Erythroblast (primary cell): ENCODE results near the gene SGSH.
"Not testable (repeated sequence)": the region's sequence is repeated elsewhere in the genome, so short reads cannot be mapped to it uniquely, and the experiment has no call there.

Experiments
- DNase-seq, 2 experiments: peaks; one replicate each; lab custom pipeline; 2025; lab: John Stamatoyannopoulos, UW
- GATA1 ChIP-seq: IDR thresholded peaks from 2 replicates; pipeline ENCODE4 v1.6.1; 2011; ENCODE audit warnings: low read depth, mild to moderate bottlenecking, control low read depth, low read length, moderate library complexity
- POLR2A ChIP-seq: IDR thresholded peaks from 2 replicates; pipeline ENCODE4 v1.6.1; 2011; ENCODE audit warnings: mild to moderate bottlenecking, low read length

Gene SGSH

DNA sequence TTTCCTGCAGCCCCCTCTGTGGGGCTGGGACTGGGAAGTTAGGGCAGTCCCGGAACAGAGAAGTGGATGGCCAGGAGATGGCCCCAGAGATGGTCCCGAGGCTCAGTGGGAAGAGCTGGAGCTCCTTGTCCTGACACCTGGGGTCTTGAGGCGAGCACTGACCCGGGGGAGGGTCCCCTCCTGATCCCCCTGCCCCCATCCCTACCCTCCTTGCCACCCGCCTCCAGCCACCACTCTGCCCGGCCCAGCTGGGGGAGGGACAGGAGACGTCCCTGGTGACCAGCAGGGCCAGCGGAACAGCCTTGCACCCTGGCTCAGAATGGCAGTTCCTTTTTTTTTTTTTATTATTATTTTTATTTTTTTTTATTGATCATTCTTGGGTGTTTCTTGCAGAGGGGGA lies 26.6 kb upstream of the SGSH start:
- no peak for DNase-seq
- TF ChIP-seq POLR2A (no peak), GATA1 (no peak)

DNA sequence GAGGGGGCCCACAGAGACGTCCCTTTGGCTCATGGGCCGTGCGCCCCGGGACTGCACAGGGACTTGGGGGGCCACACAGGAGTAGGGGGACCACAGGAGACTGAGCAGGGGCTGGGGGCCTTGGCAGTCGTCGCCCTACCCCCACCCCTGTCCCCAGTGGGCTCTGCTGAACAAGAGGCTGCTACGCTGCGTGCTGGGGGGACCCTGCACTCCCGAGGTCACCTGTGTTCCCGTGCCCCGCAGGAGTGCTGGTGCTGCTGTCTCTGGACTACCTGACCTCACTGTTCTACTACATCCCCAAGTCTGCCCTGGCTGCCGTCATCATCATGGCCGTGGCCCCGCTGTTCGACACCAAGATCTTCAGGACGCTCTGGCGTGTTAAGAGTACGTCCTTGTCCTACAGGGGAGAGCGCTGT lies 26.1 kb upstream of the SGSH start:
- DNase-seq, result no peak
- TF ChIP-seq POLR2A (no peak), GATA1 (no peak)

DNA sequence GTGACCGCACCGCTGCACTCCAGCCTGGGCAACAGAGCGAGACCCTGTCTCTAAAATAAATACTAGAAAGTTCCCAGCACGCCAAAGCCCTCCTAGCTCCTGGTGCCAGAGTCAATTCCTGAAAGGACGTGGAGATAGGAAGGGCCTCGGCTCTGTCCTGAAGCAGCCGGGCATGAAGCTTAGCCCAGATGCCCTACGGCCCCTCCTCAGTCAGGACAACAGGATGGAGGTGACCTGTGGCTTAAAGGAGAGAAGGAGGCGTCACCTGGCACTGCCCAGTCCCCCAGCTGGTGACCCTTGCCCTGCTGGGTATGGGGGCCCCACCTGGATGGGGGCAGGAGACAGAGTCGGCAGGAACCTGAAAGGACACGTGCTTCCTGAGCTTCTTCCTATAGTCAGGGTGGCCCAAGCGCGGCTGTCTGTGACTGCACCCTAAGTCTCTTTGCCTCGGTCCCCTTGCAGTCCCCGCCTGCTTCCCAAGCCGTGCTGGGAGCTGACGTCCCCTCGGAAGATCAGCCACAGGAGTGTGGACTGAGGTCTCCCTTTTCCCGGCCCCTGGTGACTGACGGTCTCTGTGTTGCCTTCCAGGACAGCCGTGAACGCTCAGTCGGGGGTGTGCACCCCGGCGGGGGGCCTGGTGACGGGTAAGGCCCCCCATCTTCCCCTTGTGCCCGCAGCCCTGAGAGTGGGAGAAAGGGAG lies 25.6 kb upstream of the SGSH start:
- no peak for TF ChIP-seq POLR2A
- TF ChIP-seq GATA1, result no peak
- no peak for DNase-seq

DNA sequence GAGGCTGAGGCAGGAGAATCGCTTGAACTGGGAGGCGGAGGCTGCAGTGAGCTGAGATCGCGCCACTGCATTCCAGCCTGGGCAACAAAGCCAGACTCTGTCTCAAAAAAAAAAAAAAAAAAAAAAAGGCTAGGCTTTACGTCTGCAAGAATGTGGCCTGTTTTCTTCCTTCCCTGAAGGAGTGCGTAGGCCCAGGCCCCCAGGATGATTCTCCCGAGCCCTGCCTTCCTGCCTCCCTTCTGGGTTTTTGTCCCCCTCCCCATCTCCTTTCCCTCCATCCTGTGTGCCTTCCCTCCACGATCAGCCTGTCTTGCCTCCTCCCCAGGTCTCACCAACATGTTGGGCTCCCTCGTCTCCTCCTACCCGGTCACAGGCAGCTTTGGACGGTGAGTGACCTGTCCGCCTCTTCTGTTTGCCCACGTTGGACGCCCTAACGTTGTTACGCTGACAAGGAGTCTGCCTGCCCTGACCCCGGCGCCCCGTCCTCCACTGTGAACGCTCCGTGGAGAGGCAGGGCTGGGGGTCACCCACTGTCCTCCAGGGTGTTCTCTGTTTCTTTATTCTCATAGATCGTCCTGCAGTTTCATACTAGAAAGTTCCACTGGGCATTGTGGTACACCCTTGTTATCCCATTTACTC lies 24.9 kb upstream of the SGSH start:
- TF ChIP-seq GATA1 (no peak), POLR2A (no peak)
- no peak for DNase-seq

DNA sequence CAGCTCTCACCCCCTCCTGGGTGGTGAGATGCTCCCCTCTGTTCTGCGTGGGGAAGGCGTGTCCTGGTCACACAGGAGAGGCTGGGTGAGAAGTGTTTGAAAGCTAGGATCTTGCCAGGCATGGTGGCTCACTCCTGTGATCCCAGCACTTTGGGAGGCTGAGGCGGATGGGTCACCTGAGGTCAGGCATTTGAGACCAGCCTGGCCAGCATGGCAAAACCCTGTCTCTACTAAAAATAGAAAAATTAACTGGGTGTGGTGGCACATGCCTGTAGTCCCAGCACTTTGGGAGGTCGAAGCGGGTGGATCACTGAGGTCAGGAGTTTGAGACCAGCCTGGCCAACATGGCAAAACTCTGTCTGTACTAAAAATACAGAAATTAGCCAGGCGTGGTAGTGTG lies 24.3 kb upstream of the SGSH start:
- DNase-seq, result not testable (repeated sequence)

DNA sequence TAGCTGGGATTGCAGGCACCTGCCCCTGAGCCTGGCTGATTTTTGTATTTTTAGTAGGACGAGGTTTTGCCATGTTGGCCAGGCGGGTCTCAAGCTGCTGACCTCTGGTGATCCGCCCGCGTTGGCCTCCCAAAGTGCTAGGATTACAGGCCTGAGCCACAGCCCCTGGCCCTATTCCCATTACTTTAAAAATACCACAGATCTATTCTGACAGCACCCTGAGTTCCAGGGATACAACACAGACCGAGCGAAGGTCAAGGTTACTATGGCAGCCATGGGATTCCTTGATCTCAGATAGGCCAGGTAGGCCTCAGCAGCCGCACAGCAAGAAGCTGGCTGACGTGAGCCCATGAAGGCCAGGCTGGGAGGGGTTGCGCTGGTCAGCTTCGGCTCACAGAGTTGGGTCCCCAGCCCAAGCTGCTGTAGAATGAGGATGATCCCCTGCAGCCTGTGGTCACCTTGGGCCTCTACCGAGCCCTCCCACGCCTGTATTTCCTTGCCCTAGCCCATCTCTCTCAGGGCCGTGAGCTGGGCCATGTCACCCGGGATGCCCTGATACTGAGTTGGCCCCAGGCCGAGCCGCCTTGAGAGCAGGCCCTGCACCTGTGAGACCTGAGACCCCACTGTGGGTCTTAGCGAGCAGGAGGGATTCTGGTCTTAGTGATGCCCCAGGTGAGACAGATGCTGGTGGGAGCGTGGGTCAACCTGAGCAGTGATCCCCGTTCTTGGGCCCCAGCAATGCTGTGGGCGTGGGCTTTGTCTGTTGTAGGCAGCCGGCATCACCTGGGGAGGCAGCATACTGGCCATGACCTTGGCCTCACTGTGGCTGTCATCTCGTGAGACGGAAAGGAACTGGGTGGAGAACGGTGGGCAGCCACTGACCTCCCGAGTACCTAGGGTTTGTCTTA lies 23.6 kb upstream of the SGSH start:
- no peak for DNase-seq
- TF ChIP-seq POLR2A, result no peak
- TF ChIP-seq GATA1, result no peak

DNA sequence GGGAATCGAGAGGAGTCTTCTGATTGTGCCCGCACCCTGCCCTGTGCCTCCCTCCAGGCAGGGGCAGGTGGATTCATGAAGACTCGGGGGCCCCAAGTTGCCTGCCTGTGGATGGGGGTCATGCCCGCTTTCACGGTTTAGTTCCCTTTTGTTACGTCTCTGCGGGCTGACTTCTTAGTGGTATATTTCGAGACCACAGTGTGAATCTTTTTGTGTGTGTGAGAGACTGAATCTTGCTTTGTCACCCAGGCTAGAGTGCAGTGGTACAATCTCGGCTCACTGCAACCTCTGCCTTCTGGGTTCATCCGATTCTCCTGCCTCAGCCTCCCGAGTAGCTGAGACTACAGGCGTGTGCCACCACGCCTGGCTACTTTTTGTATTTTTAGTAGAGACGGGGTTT lies 22.4 kb upstream of the SGSH start:
- TF ChIP-seq POLR2A, result no peak
- no peak for TF ChIP-seq GATA1
- no peak for DNase-seq

DNA sequence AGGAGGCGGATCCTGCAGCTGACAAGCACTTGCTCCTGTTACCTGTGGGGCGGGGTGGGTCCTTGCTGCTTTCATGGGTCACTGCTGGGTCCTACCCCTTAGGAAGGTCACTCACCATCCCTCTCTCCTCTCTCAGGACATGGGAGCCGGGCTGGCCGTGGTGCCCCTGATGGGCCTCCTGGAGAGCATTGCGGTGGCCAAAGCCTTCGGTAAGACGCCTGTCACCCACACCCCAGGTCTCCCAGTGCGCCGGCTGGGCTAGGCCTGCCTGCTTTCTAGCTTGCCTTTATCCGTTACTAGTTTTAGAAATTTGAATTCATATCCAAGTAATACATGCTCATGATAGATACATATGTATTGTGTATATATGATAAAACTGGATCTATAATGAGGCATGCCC lies 17.3 kb upstream of the SGSH start:
- TF ChIP-seq GATA1 (no peak), POLR2A (no peak)
- no peak for DNase-seq

DNA sequence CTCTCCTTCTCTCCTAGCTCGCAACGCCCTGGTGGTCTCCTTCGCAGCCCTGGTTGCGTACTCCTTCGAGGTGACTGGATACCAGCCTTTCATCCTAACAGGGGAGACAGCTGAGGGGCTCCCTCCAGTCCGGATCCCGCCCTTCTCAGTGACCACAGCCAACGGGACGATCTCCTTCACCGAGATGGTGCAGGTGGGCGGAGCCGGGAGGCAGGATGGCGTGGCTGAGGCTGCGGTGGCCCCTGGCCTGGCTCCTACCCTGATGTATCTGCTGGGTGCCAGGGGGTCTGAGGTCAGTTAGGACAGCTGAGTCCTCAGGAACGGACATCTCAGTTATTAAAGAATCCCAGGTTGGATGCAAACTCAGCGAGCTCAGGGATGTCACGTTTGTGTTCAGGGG lies 16.8 kb upstream of the SGSH start:
- TF ChIP-seq POLR2A (no peak), GATA1 (no peak)
- no peak for DNase-seq

DNA sequence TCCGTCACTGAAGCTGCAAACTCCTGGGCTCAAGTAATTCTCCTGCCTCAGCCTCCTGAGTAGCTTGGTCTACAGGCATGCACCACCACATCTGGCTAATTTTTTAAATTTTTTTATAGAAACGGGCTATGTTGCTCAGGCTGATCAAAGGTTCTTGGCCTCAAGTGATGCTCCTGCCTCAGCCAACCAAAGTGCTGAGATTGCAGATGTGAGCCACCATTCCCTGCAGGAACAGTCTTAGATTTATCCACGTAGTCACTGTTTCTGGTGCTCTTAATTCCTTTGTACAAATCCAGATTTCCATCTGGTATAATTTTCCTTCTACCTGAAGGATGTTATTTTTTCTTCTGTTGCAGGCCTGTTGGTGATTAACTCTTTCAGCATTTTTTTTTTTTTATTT lies 13.1 kb upstream of the SGSH start:
- no peak for DNase-seq
- TF ChIP-seq POLR2A, result no peak
- TF ChIP-seq GATA1, result no peak

DNA sequence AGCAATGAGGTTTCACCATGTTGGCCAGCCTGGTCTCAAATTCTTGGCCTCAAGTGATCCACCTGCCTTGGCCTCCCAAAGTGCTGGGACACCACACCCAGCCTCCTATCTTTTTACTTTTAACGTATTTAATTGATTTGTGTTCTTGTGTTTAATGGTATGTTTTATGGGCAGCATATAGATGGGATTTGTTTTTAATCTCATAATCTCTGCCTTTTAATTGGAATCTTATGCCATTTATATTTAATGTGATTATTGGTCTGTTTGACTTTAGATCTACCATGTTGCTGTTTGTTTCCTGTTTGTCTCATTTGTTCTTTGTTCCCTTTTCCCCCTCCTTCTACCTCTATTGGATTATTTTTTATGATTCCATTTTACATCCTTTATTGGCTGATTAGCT lies 12.3 kb upstream of the SGSH start:
- no peak for TF ChIP-seq POLR2A
- TF ChIP-seq GATA1, result no peak
- no peak for DNase-seq

DNA sequence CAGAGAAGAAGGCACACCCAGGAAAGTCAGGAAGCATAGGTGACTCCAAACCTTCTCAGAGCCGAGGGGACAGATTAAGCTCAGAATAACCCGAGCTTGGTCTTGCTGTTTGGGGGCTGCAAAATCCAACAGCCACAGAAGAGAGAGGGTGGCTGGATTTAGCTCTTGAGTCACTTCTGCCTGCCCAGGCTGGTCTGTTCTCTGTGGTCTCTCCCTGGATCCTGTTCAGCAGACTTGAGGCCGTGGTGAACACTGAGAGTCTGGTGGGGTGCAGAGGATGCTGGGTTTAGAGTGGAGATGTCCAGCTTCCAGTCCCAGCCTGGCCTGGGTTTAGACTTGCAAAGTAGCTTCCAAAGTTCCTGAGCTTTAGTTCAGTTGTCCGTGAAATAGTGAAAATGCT lies 8.9 kb upstream of the SGSH start:
- TF ChIP-seq GATA1 (no peak), POLR2A (no peak)
- no peak for DNase-seq

DNA sequence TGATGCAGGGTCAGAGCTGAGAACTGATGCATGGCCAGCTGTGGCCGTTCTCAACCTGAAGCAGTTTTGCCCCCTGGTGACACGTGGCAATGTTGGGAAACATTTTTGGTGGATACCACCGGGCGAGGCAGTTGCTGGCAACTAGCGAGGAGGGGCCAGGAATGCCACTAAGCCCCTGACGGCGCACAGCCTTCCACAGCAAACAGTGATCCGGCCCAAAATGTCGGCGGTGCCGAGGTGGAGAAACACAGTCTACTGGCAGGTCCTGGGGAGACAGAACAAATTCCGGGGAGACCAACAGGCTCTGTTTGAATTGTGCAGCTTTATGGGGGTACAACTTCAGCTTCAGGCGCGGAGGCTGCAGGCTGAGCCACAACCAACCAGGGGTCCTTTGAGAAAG lies 8.3 kb upstream of the SGSH start:
- TF ChIP-seq POLR2A (no peak), GATA1 (no peak)
- DNase-seq, result no peak

DNA sequence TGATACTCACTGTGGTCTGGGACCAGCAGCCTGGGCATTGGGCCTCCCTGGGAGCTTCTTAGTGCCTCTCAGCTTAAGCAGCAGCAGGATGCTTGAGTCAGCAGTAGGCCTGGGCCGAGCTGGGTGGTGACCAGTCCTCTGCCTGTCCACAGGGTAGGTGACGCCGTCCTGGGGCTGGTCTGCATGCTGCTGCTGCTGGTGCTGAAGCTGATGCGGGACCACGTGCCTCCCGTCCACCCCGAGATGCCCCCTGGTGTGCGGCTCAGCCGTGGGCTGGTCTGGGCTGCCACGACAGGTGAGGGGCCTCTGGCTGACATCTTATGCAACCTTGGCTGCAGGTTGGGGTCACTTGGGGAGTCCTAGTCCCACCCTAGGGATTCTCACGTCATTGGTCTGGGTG lies 7.5 kb upstream of the SGSH start:
- DNase-seq, result no peak
- TF ChIP-seq POLR2A, result no peak
- TF ChIP-seq GATA1, result no peak
